Hypothalamus (tissue), 51 donors: ENCODE results near the gene ZBTB7B.
A peak's percentile ranks its signal among the peaks of the same experiment; 100 is the strongest.

ENCODE experiments used
- DNase-seq, 51 donors: peaks; one replicate each; lab custom pipeline; 2025; lab: John Stamatoyannopoulos, UW

Gene ZBTB7B

DNA sequence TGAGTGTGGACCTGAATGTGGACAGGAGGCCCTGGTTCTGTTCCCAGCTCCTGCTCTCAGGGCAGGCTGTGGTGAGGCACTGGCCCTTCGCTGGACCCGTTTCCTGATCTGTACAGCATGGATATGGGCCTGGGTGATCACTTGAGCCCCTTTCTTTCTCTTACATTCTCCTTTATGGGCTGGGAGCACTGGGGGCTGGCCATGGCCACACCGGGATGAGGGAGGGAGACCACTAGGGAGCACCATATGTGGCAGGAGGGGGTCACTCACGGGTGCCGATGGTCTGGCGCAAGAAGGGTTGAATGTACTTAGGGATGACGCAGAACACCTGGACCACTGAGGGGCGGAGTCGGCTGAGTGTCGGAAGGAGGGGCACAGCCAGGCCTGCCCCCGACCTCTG, 28.3 kb downstream of the ZBTB7B start:
- no peak for DNase-seq

DNA sequence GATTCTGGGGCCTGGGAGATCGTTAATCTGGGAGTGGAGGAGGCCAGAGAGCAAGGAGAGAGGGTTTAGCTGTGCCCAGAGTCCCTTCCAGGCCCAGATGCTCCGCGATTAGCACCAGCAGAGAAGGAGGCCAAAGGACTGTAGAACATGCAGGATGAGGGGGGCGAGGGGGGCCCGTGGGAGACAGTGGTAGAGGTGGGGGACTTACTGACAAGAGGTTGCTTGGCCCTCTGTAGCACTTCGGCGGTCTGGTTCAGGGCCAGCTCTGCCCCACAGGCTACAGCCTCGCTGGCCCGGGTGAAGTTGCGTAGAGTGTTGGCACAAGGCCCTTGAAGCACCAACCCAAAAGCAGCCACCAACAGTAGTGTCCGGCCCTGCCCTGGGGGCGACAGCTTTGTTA, 30.3 kb downstream of the ZBTB7B start:
- no peak for DNase-seq

DNA sequence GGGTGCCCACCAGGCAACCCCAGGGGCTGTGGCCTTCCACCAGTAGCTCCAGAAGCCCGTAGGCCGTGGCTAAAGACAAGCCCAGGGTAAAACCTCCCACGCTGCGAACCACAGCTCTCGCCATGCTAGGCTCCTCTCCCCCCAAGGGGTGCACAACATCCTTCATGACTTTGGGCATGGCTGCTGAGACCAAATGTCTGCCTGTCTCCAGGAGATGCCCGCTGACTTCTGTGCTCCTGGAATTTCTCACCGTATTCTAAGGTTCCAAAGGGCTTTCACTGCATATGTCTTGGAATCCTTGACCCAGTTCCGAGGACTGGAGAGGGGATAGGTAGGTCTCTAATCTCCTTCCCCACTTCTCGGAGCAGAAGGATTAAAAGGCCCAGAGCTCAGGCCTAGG, 30.9 kb downstream of the ZBTB7B start, which contains the start of the genes DCST1 and DCST2:
TSS of gene DCST1 (plus strand) at position 301 of the 400 bp plus-strand sequence. CDS start 213 bp downstream, outside the sequence.
TSS of gene DCST2 (minus strand) at position 258 of the 400 bp plus-strand sequence. CDS start at position 178, 80 bp downstream.
- no peak for DNase-seq

DNA sequence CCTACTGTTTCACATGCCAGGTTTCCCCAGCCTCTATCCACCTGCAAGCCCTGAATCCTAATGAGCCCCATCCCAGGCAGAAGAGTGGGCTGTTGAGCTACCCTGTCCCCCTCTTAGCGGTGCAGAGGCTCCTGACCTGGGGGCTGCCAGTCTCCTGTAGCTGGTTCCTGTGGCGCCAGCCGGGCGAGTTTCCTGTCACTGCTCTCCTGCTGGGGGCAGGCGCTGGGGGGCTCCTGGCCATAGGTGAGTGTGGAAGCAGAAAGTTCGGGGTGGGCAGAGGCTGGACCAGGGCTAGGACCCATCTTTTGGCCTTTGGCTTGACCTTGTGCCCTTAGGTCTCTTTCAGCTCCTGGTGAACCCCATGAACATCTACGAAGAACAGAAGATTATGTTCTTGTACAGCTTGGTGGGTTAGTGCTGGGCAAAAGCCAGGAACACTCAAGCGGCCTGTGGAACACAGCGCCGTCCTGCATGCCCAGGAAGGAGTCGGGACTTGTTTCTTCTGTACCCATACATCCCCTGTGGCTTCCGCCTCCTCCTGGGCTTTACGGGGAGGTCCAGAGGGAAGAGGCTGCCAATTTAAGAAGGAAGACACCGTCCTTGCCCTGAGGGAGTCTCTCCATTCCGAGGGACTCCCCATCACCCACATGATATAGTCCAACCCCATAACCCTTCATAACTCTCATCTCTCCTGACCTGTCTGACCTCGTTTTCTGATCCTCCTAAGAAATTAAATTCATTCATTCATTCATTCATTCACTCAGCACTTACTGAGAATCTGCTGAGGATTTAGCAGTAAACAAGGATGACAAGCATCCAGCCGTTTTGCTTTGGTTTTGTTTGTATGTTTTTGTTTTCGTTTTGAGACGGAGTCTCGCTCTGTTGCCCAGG, 32.0 kb downstream of the ZBTB7B start:
- DNase-seq, result no peak

DNA sequence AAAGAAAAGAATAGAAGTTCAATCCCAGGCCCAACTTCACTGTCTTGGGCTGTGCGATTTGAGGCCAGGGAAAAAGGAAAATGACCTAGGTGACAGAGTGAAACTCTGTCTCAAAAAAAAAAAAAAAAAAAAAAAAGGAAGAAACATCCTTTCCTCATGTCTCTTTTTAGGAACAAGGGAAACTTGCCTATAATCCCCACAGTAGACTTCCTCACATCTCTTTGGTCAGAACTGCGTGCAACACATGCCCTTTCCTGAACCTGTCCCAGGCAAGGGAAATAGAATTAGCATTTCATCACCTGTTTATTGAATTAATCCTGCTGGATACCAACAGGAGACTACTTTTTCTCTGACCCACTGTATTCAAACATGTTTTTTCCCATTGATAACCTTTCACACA, 33.3 kb downstream of the ZBTB7B start:
- no peak for DNase-seq

DNA sequence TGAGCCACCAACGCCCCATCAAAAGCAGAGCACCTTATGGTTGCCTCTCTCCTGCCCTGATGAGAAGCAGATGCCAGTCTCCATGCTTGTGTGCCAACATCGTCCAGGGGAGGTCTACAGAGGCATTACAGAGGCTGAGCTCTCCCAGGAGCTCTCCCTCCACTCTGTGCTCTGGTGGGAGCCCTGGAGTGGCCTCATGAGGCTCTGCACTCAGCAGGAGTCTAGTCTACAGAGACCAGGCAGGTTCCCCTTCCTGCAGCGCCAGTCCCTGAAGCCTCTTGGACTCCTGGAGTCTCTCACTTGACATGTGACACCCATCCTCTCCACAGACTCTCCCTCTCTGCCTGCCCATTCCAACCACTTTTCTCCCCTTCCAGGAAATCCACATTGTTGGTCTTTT, 34.4 kb downstream of the ZBTB7B start:
- DNase-seq, result no peak

DNA sequence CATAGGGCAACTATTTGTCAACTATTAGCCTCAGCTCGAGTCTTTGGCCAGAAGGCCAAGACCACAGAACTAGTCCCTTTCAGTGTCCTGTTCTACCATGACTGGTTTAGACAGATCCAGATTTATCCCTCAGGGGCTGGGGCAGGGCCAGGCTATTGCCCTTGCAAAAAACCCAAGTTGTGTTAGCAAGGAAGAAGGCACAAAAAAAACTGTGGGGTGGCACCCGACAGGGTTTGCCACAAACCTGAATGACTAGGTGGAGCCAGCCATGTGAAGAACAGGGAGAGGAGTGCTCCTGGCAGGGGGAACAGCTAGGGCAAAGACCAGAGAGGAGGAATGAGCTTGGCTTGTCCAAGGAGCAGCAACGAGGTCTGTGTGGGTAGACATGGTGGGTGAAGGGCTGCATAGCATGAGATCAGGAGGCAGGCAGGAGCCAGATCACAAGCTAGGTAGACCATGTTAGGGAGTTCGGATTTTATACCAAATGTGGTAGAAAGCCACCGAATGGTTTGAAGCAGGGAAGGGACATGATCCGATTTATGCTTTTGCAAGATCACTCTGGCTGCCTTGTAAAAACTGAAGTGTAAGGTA, 35.3 kb downstream of the ZBTB7B start:
- DNase-seq, result no peak

DNA sequence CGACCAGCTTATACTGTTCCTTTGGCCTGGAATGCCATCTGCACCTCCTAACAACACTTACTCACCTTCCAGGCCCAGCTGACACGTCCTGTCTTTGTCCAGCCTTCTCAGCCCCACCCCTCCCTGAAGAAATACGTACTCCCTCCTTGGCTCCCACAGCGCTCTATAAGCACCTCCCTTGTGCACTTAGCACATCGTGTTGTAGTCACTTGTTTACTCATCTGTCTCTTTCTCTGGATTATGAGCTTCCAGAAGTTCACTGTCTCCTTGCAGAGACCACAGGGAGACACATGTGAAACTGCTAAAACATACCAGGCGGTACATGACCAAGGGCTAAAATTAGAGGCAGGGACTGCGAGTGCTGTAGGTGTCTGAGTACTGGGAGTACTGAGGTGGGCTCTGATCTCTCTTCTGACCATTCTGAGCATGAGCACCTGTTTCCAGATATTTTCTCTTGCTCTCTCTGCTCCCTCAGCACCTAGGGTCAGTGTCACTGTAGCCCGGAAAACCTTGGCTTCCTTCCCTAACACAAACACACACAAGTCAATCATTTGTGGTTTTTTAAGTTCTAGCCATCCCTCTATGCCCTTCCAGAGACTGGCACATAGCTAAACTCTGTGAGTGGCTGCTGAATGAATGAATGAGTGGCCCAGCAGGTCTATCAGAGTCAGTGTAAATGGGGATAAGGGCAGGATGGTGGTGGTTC, 36.2 kb downstream of the ZBTB7B start:
- no peak for DNase-seq

DNA sequence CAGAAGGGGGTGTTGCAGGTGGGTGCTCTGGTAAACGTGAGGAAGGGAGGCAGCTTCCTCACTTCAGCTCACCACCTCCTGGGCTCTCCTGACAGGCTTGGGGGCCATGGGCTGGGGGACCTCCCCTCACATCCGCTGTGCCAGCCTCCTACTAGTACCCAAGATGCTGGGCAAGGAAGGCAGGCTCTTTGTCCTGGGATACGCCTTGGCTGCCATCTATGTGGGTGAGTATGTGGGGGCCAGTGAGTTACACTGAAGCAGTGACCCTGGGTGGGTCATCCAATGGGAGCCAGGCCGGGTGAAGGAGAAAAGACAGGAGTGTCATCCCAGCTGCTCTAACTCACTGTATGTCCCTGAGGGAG, 36.7 kb downstream of the ZBTB7B start:
- no peak for DNase-seq

DNA sequence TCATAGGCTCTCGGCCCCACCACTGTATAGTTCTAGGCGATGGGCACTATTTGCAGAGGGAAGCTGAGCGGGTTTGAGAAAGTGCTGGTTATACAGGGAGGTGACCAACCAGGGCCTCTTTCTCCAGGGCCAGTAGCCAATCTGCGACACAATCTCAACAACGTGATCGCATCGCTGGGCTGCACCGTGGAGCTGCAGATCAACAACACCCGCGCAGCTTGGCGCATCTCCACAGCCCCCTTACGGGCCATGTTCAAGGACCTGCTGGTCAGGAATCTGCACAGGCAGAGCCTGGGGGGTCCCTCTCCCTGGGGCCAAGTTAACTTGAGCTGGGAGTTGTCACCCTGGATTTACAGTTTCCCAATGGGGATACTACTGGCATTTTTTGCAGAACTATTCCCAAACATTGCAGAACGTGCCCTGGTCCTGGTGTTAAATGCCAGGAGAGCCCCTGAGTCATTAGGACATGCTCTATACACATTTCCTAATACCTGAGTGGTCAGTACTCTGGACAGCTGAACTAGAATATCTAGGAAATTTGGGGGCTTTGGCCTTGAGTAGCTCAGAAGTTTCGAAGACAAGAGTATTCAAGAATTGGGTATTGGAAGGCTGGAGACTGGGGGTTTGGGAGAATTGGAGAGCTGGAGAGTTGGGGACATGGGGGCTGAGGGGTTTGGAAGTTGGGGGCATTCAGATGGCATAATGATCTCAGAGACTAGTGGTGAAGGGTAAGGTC, 37.9 kb downstream of the ZBTB7B start:
- no peak for DNase-seq

DNA sequence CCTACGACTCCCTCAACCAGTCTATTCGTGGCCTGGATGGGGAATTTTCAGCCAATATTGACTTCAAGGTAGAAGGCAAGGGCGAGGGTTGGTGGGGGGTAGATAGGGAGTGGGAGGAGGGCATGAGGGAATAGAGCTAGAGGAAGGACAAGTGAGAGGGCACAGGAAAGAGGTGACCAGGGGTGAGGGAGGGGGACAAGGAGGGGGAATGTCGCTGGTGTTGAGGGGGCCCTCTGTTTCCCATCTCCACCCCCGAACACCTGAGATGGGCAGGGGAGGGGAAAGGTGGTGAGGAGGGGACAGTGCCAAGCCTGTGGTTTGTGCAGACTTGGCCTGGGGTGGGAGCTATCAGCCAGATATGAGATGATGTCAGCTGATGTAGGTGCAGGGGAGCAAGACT, 40.2 kb downstream of the ZBTB7B start:
- DNase-seq, result no peak

DNA sequence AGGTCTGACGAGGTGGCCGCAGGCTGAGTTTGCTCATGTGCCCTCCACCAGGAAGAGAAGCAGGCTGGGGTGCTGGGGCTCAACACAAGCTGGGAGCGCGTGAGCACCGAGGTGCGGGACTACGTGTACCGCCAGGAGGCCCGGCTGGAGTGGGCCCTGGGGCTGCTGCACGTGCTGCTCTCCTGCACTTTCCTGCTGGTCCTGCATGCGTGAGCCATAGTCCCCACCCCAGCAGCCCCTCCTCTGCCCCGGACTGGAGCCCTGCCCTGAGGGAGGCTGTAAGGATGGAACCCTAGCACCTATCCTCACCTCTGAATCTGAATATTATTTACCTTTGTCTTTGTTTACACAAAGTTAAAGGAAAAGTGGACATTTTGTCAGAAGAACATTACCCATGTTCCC, 40.7 kb downstream of the ZBTB7B start:
- no peak for DNase-seq

DNA sequence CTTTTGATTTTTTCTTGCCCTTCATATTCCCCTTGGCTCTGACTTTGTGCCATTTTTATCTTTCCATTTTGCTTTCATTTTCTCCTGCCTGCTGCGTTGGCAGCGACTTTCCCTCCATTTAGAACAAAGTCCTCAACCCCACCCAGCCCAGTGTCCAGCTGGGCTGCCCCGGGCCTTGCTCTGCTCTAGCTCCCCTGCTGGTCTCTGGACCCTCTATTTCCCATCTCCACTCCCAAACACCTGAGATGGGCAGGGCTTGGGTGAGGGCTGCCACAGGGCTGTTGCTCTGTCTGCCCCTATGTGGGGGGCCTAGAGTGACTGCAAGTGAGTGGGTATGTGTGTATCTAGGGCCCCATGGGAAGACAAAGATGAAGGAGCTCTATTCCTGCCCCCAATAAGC, 41.2 kb downstream of the ZBTB7B start:
- no peak for DNase-seq

DNA sequence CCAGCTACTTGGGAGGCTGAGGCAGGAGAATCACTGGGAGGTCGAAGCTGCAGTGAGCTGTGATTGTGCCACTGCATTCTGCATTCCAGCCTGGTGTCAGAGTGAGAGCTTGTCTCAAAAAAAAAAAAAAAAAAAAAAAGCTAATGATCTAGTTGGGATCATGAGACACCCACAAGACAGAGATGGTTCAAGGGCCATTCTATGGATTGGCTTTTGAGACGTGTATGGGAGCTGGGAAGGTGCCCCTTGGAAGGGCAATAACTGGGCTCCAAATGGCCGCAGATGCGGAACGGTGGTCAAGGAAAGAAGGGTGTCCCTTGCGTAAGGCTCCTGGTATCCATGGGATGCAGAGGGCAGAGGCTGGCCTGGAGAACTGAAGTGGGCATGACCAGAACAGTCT, 41.8 kb downstream of the ZBTB7B start:
- no peak for DNase-seq

DNA sequence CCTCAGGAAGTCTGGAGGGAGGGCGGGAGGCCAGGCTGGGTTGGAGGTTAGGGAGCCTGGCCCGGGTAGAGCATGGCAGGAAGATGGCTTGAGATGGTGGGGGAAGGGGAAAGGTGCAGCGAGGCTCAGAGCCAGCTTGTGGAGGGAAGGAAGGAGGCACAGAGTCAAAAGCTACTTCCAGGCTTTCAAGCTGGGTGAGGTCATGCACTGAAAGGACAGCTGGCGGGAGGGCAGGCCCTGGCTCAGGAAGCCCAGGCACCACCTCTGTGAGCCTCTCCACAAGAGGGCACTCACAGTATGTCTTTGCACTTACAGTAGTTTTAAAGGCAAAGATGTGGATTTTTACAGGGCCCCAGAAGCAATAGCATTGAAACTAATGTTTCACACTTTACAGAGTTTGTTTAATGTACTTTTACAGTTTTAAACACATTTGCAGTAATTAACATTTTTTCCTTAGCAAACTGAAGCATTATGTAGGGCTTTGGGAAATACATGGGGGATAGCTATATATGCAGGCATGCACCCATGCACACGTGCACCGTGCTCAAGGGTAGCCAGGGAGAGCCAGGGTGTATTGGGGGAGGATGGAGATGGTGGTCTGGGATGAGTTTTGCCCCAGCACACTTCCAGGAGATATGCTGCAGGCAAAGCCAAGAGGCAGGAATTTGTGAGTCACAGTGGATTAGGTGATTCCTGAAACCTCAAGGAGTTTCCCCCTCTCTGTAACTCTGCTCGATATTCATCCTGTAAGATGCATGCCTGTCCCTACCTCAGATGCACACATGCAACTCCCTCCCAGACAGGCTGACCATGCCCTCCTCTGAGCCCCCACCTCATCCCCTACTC, 42.4 kb downstream of the ZBTB7B start:
- peak in 44 of 51 donors; percentile 3 to 80 (median 53) for DNase-seq

DNA sequence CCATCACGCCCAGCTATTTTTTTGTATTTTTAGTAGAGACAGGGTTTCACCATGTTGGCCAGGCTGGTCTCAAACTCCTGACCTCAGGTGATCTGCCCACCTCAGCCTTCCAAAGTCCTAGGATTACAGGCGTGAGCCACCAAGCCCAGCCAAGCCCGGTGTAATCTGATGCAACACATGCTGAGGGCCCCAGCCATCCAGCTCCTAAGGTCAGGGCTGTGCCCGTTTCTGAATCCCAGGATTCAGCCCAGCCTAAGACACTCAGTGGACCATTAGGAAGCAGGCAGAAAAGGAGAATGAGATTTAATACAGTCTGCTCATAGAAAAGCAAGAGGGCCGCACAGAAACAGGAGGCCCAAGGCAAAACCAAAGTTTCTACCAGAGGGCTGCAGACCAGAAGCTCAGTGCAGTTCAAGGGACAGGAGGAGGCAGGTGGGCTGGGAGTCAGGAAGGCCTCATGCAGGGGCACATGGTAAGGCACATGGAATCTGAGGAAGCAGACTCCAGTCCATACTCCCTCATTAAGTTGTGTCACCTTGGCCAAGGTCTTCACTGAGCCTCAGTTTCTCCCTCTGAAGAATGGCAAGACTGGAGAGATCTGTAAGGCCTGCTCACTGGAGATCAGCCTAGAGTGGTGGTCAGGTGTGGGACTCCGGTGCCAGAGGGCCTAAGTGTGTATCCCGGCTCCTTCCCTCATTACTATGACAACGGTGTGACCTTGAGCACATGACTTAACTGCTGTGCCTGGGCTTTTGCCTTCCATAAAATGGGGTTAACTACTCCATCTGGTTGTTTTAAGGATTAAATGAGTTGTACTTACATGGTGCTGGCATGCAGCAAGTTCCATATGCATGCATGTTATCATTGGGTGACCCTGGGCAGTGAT, 46.1 kb downstream of the ZBTB7B start:
- DNase-seq, result no peak

DNA sequence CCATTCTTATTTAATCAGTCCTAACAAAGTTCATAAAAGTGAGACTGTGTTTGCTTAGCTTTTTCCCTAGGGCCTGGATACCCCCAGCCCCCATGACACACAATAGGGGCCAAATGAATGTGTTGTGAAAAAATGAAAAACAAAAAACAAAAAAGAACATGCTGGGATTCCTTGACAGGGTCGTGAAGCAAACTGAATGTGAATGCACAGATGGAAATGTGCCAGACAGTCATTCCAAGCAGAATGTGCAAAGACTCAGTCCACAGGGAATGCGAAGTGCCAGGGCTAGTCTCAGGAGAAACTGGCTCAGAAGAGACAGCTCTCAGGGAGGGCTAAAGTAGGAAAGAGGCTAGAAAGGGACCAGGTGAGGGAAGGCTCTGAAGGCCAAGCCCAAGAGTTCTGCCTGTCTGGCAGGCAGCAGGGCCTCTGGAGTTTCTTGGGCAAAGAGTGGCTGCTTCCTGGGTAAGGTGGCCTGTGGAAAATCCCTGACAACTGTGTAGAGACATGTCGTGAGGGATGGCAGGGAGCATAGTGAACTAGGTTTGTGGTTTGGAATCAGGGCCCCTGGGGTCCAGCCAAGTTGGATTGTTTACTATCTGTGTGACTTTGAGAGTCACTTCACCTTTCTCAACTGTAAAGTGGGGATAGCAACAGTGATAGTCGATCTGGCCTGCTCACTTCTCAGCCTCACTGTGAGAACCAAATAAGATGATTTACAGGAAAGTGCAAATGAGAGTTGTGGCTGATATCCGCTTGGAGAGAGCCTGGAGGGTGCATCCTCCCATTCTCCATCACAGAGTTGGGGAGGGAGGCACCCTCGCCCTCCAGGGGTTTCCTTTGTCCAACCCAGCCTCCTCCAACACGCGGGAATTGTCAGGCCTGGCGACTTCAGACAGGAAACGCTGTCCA, 47.3 kb downstream of the ZBTB7B start:
- no peak for DNase-seq
